HFFc6 (cell line): ENCODE results near the gene NDUFA9. TPM values are rescaled to one million over a fixed set of nuclear protein-coding genes. Genes with fewer than 3 reads are reported as not detected.

Experiments used
- DNase-seq: peaks from one replicate; pipeline ENCODE4 v3.0.0-alpha.2; 2018
- H3K27ac Mint-ChIP-seq: 2 replicates; pipeline ENCODE4 v1.8.0; 2020; ENCODE audit warnings: mild to moderate bottlenecking, mixed read lengths
- H3K27me3 Mint-ChIP-seq: 2 replicates; pipeline ENCODE4 v1.8.0; 2021; ENCODE audit warnings: mild to moderate bottlenecking, moderate library complexity, mixed read lengths; ENCODE audit not compliant: insufficient read depth
- H3K36me3 Mint-ChIP-seq: 2 replicates; pipeline ENCODE4 v1.8.0; 2021; ENCODE audit warnings: low read depth, mixed read lengths
- H3K4me1 Mint-ChIP-seq: 2 replicates; pipeline ENCODE4 v1.8.0; 2020; ENCODE audit warnings: low read depth, mixed read lengths
- H3K4me3 Mint-ChIP-seq: 2 replicates; pipeline ENCODE4 v1.8.0; 2020; ENCODE audit warnings: mild to moderate bottlenecking, moderate library complexity, mixed read lengths
- H3K9me3 Mint-ChIP-seq: 2 replicates; pipeline ENCODE4 v1.8.0; 2020; ENCODE audit warnings: mild to moderate bottlenecking, mixed read lengths
- total RNA-seq, 6 experiments: library from RNA; stranded (reverse); fragmentation: NEBNext Ultra II Directional; extraction: Animal tissue kit (Norgen Biotek cat#: 25700); gene quantifications; 2 replicates in 1 of 6; 3 replicates in 5 of 6; pipeline ENCODE4 v1.2.3, GENCODE V29; 2021
- TF ChIP-seq, protein P1 (sequence below): fragments of 200-600 bp; sonication (generic); IDR thresholded peaks from 2 replicates; pipeline ENCODE4 v1.5.0; 2021; ENCODE audit warnings: antibody characterized with exemption, mild to moderate bottlenecking

NDUFA9 gene
- total RNA-seq, 6 experiments from 2014 or later = 91.0 to 112 (median 97.4) TPM

DNA sequence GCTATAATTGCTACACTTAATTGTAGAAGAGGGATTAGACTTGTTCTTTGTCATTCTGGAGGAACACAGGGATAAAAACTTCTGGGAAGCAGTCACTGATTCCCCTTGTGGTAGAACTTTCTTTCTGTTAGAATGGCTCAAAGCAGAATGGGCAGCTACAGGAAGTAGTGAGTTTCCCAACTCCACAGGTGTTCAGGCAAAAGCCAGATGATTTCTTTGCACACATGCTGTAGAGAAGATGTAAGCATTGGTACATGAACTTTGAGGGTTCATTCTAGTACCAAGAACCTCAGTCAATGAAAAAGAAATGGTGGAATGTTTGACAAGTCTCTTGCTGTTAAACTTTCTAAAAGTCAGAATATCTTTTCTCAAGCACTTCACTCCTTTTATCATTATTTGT, 4.3 kb downstream of the NDUFA9 start:
- TF ChIP-seq, protein P1, sequence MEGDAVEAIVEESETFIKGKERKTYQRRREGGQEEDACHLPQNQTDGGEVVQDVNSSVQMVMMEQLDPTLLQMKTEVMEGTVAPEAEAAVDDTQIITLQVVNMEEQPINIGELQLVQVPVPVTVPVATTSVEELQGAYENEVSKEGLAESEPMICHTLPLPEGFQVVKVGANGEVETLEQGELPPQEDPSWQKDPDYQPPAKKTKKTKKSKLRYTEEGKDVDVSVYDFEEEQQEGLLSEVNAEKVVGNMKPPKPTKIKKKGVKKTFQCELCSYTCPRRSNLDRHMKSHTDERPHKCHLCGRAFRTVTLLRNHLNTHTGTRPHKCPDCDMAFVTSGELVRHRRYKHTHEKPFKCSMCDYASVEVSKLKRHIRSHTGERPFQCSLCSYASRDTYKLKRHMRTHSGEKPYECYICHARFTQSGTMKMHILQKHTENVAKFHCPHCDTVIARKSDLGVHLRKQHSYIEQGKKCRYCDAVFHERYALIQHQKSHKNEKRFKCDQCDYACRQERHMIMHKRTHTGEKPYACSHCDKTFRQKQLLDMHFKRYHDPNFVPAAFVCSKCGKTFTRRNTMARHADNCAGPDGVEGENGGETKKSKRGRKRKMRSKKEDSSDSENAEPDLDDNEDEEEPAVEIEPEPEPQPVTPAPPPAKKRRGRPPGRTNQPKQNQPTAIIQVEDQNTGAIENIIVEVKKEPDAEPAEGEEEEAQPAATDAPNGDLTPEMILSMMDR = 0 out of 2 replicates have a peak, but pooled peaks have one; percentile 9

DNA sequence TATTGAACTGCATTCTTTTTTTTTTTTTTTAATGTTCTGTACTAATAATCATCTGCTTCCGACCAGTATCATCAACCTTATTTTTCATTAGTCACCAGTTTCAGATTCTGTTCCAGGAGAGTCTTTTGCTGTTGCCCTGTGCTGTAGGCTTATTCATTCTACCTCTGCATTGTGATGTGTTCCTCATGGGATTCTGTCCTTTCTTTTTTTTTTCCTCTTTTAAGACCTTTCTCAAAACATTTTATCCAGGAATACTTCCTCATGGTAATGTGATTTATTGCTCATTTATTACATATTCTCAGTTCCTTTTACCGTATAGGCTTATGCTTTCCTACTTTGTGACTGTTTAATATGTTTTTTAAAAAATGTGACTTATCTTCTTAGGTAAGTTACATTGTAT, 4.8 kb downstream of the NDUFA9 start:
- H3K27me3 Mint-ChIP-seq = no peaks in the 10 kb centered on the region
- no peak overlapping the region for H3K4me3 Mint-ChIP-seq
- DNase-seq = no peak
- no peaks in the 10 kb centered on the region for H3K9me3 Mint-ChIP-seq
- H3K36me3 Mint-ChIP-seq = no peaks in the 10 kb centered on the region; the same call in 1 of the 2 replicates
- no peak overlapping the region for H3K27ac Mint-ChIP-seq
- peaks cover 26% of the 10 kb centered on the region for H3K4me1 Mint-ChIP-seq
- TF ChIP-seq, protein P1 = no peak

More for the DNA sequence above, 4.3 kb downstream of the NDUFA9 start:
- H3K27ac Mint-ChIP-seq = no peak overlapping the region
- no peak overlapping the region for H3K4me3 Mint-ChIP-seq
- H3K4me1 Mint-ChIP-seq = peaks cover 30% of the 10 kb centered on the region
- H3K36me3 Mint-ChIP-seq = no peaks in the 10 kb centered on the region; the same call in 1 of the 2 replicates
- no peak for DNase-seq
- H3K9me3 Mint-ChIP-seq = no peaks in the 10 kb centered on the region
- no peaks in the 10 kb centered on the region for H3K27me3 Mint-ChIP-seq

DNA sequence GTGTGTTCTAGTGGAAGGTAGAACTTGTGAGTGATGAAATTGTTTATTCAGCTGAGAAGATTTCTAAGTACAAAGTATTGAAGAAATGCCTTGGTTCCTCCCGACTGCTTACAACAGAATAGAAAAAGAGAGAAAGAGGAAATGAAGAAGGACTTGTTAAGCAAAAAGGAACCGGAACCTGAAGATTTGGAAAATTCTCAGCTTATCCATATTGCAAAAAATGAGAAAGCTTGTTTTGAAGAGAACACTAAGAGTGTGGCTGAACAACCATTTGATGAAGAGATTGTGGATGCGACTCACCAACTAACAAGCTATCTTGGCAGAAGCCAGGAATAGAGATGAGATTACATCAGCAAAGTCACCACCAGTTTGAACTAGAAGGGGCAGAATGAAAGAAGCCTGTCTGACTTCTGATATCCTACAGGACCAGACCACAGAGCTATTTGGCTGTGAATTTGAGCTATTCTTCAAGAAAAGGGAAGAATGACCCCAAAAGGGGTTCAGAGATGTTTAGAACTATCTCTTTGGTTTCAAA, 15.1 kb downstream of the NDUFA9 start:
- peak overlapping the region; percentile 70 for H3K27ac Mint-ChIP-seq
- H3K4me3 Mint-ChIP-seq = peak overlapping the region; percentile 9; the same call in 1 of the 2 replicates
- H3K9me3 Mint-ChIP-seq = no peaks in the 10 kb centered on the region
- H3K36me3 Mint-ChIP-seq = peaks cover 38% of the 10 kb centered on the region
- peaks cover 16% of the 10 kb centered on the region for H3K4me1 Mint-ChIP-seq
- TF ChIP-seq, protein P1 = no peak
- no peaks in the 10 kb centered on the region; the same call in 1 of the 2 replicates for H3K27me3 Mint-ChIP-seq
- DNase-seq = peak; percentile 86

DNA sequence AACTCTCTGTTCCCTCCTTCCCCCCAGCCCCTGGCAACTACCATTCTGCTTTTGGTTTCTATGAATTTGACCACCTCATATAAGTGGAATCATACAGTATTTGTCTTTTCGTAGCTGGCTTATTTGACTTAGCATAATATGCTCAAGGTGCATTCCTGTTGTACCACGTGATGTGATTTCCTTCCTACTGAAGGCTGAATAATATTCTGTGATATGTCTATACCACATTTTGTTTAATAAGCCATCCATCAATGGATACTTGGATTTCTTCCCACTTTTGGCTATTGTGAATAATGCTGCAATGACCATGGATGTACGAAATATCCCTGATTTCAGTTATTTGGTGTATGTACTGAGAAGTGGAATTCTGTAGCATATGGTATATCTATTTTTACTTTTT, 16.3 kb downstream of the NDUFA9 start:
- TF ChIP-seq, protein P1 = no peak
- H3K9me3 Mint-ChIP-seq = no peaks in the 10 kb centered on the region
- no peak overlapping the region for H3K4me3 Mint-ChIP-seq
- no peak for DNase-seq
- H3K36me3 Mint-ChIP-seq = peaks cover 44% of the 10 kb centered on the region
- peak overlapping the region; percentile 16 for H3K27ac Mint-ChIP-seq
- no peaks in the 10 kb centered on the region; the same call in 1 of the 2 replicates for H3K27me3 Mint-ChIP-seq
- peaks cover 16% of the 10 kb centered on the region for H3K4me1 Mint-ChIP-seq

DNA sequence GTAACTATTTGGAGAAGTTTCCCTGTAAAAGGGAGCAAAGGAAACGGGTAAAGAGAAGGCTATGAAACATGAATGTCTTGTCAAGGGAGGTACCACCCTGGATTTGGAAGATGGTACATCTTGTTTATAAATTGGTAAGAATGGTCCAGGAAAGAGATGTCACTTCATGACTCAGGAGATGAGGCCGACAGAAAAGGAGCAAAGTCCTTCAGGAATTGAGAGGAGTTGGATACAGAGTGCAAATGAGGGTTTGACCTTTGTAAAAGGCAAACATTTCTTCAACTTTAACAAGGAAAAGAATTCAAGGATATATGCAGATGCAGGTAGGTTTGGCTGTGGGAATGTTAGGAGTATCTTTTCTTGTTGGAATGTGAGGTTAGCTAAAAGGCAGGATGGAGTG, 30.8 kb downstream of the NDUFA9 start:
- no peak for DNase-seq
- TF ChIP-seq, protein P1 = no peak
- Mint-ChIP-seq H3K27me3 (no peaks in the 10 kb centered on the region; the same call in 1 of the 2 replicates), H3K27ac (no peak overlapping the region), H3K4me1 (peaks cover 7% of the 10 kb centered on the region; the same call in 1 of the 2 replicates), H3K4me3 (no peak overlapping the region), H3K36me3 (peaks cover 19% of the 10 kb centered on the region), H3K9me3 (no peaks in the 10 kb centered on the region)
